ENCODE data around the gene EGFR. TPM values are rescaled to one million over a fixed set of nuclear protein-coding genes. Genes with fewer than 3 reads are reported as not detected.

Gene EGFR
- total and polyA plus RNA-seq, 2 donors (not counting 1 experiment from before 2014, with no cell fraction given) = 55.3 to 62.8 TPM

- Histone ChIP-seq H2AFZ (ENCODE audit: low read length) (no peak overlapping the region), H3K9ac (ENCODE audit: insufficient read depth, low read length) (no peak overlapping the region), H3K4me1 (ENCODE audit: control insufficient read depth, extremely low read depth, insufficient read depth, low read length) (peaks cover 20% of the 10 kb centered on the region), H3K36me3 (ENCODE audit: control insufficient read depth, insufficient read depth, low read length) (peaks cover 31% of the 10 kb centered on the region), H3K79me2 (ENCODE audit: control insufficient read depth, insufficient read depth, low read length) (peaks cover 6% of the 10 kb centered on the region), H3K9me3 (ENCODE audit: control insufficient read depth, insufficient read depth, low read depth, low read length) (no peaks in the 10 kb centered on the region), H3K27ac (ENCODE audit: insufficient read depth, low read length) (peak overlapping the region; percentile 61), H3K4me3 (replicated peaks in 1 of 4; ENCODE audit: control extremely low read depth in 1 of 4, insufficient read depth in 1 of 4, low read depth in 3 of 4, low read length in 4 of 4) (no peak overlapping the region), H3K4me2 (ENCODE audit: extremely low read depth, insufficient read depth, low read length) (no peak overlapping the region), H4K20me1 (ENCODE audit: control insufficient read depth, extremely low read depth, insufficient read depth, low read length) (no peaks in the 10 kb centered on the region), H3K27me3 (ENCODE audit: control insufficient read depth, insufficient read depth, low read length) (no peaks in the 10 kb centered on the region)
- peak; percentile 88 to 94 for DNase-seq (ENCODE audit: low read depth in 2 of 2)
- no peak for TF ChIP-seq EZH2 (IDR thresholded peaks at IDR 0.05; ENCODE audit: low read length, missing control alignments)
- TF ChIP-seq CTCF (conservative IDR thresholded peaks at IDR 0.05 in 1 of 2, IDR thresholded peaks at IDR 0.05 in 1 of 2; ENCODE audit: low read depth in 1 of 2, low read length in 2 of 2) = no peak
Measured at GRCh38 chr7:55185941-55186609, 167.3 kb downstream of the EGFR start.

GRCh38 chr7:55187701-55188491 is 169.1 kb downstream of the EGFR start:
- Histone ChIP-seq H3K4me2 (ENCODE audit: extremely low read depth, insufficient read depth, low read length) (no peak overlapping the region), H3K27ac (ENCODE audit: insufficient read depth, low read length) (peak overlapping the region; percentile 39), H3K9me3 (ENCODE audit: control insufficient read depth, insufficient read depth, low read depth, low read length) (no peaks in the 10 kb centered on the region), H3K4me1 (ENCODE audit: control insufficient read depth, extremely low read depth, insufficient read depth, low read length) (peaks cover 33% of the 10 kb centered on the region), H2AFZ (ENCODE audit: low read length) (no peak overlapping the region), H3K79me2 (ENCODE audit: control insufficient read depth, insufficient read depth, low read length) (peaks cover 6% of the 10 kb centered on the region), H3K27me3 (ENCODE audit: control insufficient read depth, insufficient read depth, low read length) (no peaks in the 10 kb centered on the region), H3K4me3 (replicated peaks in 1 of 4; ENCODE audit: control extremely low read depth in 1 of 4, insufficient read depth in 1 of 4, low read depth in 3 of 4, low read length in 4 of 4) (no peak overlapping the region), H3K36me3 (ENCODE audit: control insufficient read depth, insufficient read depth, low read length) (peaks cover 23% of the 10 kb centered on the region), H3K9ac (ENCODE audit: insufficient read depth, low read length) (no peak overlapping the region), H4K20me1 (ENCODE audit: control insufficient read depth, extremely low read depth, insufficient read depth, low read length) (no peaks in the 10 kb centered on the region)
- no peak for TF ChIP-seq EZH2 (IDR thresholded peaks at IDR 0.05; ENCODE audit: low read length, missing control alignments)
- no peak for DNase-seq (ENCODE audit: low read depth in 2 of 2)

- Histone ChIP-seq H3K79me2 (ENCODE audit: control insufficient read depth, insufficient read depth, low read length) (peaks cover 6% of the 10 kb centered on the region), H3K4me1 (ENCODE audit: control insufficient read depth, extremely low read depth, insufficient read depth, low read length) (peaks cover 40% of the 10 kb centered on the region), H3K9ac (ENCODE audit: insufficient read depth, low read length) (no peak overlapping the region), H3K27ac (ENCODE audit: insufficient read depth, low read length) (no peak overlapping the region), H3K27me3 (ENCODE audit: control insufficient read depth, insufficient read depth, low read length) (no peaks in the 10 kb centered on the region), H2AFZ (ENCODE audit: low read length) (no peak overlapping the region), H3K4me3 (replicated peaks in 1 of 4; ENCODE audit: control extremely low read depth in 1 of 4, insufficient read depth in 1 of 4, low read depth in 3 of 4, low read length in 4 of 4) (no peak overlapping the region), H4K20me1 (ENCODE audit: control insufficient read depth, extremely low read depth, insufficient read depth, low read length) (no peaks in the 10 kb centered on the region), H3K9me3 (ENCODE audit: control insufficient read depth, insufficient read depth, low read depth, low read length) (no peaks in the 10 kb centered on the region), H3K4me2 (ENCODE audit: extremely low read depth, insufficient read depth, low read length) (no peak overlapping the region), H3K36me3 (ENCODE audit: control insufficient read depth, insufficient read depth, low read length) (peaks cover 21% of the 10 kb centered on the region)
- no peak for DNase-seq (ENCODE audit: low read depth in 2 of 2)
- TF ChIP-seq CTCF (conservative IDR thresholded peaks at IDR 0.05 in 1 of 2, IDR thresholded peaks at IDR 0.05 in 1 of 2; ENCODE audit: low read depth in 1 of 2, low read length in 2 of 2) (no peak), EZH2 (IDR thresholded peaks at IDR 0.05; ENCODE audit: low read length, missing control alignments) (no peak)
Measured at GRCh38 chr7:55188590-55189138, 169.8 kb downstream of the EGFR start.

Measured in fibroblast of lung (primary cell).